ENCODE results near the gene FRS3.

- TF ChIP-seq CTCF (IDR thresholded peaks at IDR 0.05) (no peak), POLR2AphosphoS5 (IDR thresholded peaks at IDR 0.05) (no peak), POLR2A (IDR thresholded peaks at IDR 0.05) (no peak), EP300 (IDR thresholded peaks at IDR 0.05) (no peak)
Observed at GRCh38 chr6:41791305-41791704, 11.6 kb upstream of the FRS3 start.
